ENCODE data around the gene TTPAL.

DNA sequence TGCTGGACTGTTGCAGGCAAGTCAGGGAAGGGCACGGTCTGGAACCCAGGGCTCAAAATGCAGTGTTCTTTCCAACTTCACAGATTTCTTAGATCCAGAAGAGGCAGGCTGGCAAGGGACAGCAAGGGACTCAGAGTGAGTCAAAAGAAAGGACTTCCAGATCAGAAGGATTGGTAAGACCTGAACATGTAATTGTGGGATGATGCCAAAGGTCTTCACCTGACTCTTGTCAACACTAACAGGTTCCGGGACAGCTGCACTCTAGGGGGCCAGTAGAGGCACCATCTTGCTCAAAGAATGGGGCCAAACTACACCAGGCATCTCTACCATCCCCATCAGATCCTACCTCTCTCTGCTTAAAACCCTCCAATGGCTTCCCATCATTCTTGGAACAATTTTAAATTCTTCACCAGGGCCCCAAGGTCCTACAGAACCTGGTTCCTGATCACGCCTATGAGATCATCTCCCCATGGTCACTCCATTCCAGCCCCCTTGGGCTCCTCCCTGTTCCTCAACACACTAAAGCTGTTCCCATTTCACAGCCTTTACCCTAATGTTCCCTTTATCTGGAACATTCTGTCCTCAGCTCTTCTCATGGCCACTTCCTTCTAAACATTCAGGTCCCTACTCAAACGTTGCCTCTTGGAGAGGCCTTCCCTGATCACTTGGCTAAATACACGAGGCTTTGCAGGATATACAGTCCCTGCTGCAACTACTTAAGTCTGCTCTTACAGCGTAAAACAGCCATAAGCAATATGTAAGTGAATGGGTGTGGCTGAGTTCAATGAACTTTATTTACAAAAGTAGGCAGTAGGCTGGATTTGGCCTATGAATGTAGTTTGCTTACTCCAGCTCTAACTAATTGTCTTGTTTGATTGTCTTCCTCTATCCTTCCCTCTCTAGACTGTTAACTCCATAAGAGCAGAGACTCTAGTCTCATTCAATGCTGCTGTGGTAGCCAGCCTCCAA, 29.6 kb upstream of the TTPAL start:
- no peak for TF ChIP-seq EZH2phosphoT487 (conservative IDR thresholded peaks at IDR 0.05; ENCODE audit: low read length)
- TF ChIP-seq, protein P1, sequence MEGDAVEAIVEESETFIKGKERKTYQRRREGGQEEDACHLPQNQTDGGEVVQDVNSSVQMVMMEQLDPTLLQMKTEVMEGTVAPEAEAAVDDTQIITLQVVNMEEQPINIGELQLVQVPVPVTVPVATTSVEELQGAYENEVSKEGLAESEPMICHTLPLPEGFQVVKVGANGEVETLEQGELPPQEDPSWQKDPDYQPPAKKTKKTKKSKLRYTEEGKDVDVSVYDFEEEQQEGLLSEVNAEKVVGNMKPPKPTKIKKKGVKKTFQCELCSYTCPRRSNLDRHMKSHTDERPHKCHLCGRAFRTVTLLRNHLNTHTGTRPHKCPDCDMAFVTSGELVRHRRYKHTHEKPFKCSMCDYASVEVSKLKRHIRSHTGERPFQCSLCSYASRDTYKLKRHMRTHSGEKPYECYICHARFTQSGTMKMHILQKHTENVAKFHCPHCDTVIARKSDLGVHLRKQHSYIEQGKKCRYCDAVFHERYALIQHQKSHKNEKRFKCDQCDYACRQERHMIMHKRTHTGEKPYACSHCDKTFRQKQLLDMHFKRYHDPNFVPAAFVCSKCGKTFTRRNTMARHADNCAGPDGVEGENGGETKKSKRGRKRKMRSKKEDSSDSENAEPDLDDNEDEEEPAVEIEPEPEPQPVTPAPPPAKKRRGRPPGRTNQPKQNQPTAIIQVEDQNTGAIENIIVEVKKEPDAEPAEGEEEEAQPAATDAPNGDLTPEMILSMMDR (IDR thresholded peaks at IDR 0.05; ENCODE audit: insufficient read depth, low read length, poor library complexity, severe bottlenecking) = no peak

Data from SU-DHL-6 (cell line).